Left lobe of liver (tissue), 2 donors: ENCODE data around the gene ANKRD22. TPM values are rescaled to one million over a fixed set of nuclear protein-coding genes. Genes with fewer than 3 reads are reported as not detected.

ENCODE experiments used
- ATAC-seq: fragments of 200-7000 bp; cut with Tn5 transposase; one replicate; pipeline ENCODE4 v1.9.1; 2020; ENCODE audit warnings: mild to moderate bottlenecking, moderate library complexity
- DNase-seq: peaks from one replicate; pipeline ENCODE4 v3.0.0-alpha.2; 2020; ENCODE audit warnings: low spot score
- total RNA-seq: library from RNA; stranded (reverse); gene quantifications from one replicate; pipeline ENCODE4 v1.2.1, GENCODE V29; 2021
- donor health status: DM: no; HTN: no; CAD: no; lungs with moderate emphysema.
- donor health status: DM: no; HTN: yes; CAD: no.

The ANKRD22 gene
- total RNA-seq, 1 donor from 2014 or later = not detected

GRCh38 chr10:88803641-88804040 is 48.0 kb downstream of the ANKRD22 start:
- ATAC-seq (no peak), DNase-seq (no peak)

GRCh38 chr10:88802523-88803285 is 48.9 kb downstream of the ANKRD22 start, which contains the start of gene LIPM:
Gene LIPM (plus strand): TSS chr10:88802730. CDS start chr10:88802897, 167 bp downstream.
- ATAC-seq = no peak

DNA sequence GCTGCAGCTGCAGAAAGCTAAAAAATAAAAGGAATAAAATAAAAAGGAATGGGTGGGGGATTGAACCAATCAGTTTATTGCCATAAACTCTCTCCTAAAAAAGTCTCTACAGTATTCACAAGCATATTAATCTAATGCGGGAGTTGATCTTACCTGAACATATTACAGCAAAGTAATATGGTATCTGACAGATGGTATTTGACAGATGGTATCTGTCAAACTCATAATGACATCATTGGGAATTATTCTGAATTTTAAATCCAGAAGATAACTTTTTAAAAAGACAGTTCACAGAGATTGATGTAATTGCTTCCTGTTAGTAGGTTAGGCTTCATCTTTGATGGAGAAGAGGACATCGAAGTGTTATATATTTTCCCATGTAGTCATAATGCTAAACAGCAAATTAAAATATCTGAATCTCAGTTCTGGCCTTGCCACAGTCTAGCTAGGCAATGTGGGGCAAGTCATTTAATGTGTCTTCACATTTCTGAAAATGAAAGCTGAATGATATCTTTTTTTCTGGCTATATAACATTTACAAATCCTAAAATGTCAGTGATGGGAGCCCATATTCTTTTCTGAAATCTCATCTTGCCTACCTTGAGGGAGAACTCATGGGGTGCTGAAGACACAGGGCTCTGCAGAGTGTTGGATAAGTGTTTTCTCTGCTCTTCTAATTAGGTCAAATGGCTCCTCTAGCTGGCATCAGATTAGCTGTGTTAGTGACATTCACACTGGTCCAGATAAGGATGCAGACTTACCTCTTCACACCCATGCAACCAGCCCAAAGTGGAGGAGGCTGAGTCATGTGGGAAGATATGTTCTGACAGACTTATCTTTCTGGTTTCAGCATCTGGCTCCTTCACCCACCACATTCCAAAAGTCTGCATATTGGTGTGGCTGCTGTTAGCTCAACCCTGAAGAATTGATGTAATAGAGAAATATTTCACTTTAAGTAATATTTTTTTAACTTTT is 51.2 kb downstream of the ANKRD22 start:
- ATAC-seq (no peak), DNase-seq (no peak)

More at GRCh38 chr10:88802523-88803285, 48.9 kb downstream of the ANKRD22 start, which contains the start of gene LIPM:
- DNase-seq = no peak

- no peak for ATAC-seq
Observed at GRCh38 chr10:88794731-88795130, 56.9 kb downstream of the ANKRD22 start.

GRCh38 chr10:88793712-88794299 is 57.8 kb downstream of the ANKRD22 start:
- ATAC-seq (no peak), DNase-seq (no peak)

More at GRCh38 chr10:88794731-88795130, 56.9 kb downstream of the ANKRD22 start:
- no peak for DNase-seq

DNA sequence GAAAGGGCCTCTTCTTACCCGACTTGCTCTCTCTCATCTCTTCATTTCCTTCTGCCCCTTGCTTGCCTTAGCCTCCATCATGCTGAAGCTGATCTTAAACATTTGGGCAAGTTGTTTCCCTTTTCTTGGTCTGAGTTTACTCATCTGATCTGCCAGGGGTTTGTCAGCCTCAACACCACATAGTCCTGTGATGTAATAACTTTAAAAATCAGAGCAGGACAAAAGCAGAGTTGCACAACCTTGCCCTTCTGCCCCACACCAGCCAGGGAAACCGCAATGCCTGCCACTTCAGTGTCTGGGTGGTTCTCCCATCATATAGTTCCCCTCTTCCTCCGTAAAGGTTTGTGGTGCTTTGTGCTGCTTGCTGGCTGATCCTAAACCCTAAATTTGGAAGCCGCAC is 59.0 kb downstream of the ANKRD22 start:
- DNase-seq (peak; percentile 68), ATAC-seq (peak; percentile 98)

DNA sequence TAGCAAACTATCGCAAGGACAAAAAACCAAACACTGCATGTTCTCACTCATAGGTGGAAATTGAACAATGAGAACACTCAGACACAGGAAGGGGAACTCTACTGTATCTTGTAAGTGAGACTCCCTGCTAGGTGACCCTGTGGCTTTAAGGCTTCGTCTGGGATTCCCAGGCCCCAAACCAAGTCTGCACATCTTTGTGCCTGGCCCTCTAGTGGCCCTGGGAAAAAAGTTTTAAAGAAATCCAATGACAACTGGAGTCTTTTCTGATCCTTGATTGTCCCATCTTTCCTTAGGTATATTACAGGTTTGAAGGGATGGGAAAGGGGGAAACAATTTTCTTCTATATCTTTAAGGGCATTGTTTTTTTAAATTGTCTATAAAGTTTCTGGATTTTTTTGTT is 59.7 kb downstream of the ANKRD22 start:
- ATAC-seq = peak; percentile 75
- DNase-seq = no peak

DNA sequence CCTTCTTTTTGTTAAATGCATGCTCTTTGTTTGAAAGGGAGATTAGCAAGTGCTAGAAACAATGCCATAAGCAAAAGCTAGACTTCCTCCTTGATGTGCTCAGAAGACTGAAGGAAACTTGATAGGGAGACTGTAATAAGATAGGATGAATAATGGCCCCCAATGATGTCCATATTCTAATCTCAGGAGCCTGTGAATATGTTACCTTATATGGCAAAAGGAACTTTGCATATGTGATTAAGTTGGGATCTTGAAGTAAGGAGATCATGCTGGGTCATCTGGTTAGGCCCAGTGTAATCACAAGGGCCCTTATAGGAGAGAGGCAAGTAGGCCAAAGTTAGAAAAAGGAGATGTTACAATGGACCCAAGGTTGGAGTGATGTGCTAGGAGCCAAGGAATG is 62.7 kb downstream of the ANKRD22 start:
- ATAC-seq (no peak), DNase-seq (no peak)

GRCh38 chr10:88787463-88787862 is 64.2 kb downstream of the ANKRD22 start:
- DNase-seq (no peak), ATAC-seq (no peak)

- ATAC-seq (no peak), DNase-seq (no peak)
Observed at GRCh38 chr10:88786032-88786770, 65.4 kb downstream of the ANKRD22 start.

DNA sequence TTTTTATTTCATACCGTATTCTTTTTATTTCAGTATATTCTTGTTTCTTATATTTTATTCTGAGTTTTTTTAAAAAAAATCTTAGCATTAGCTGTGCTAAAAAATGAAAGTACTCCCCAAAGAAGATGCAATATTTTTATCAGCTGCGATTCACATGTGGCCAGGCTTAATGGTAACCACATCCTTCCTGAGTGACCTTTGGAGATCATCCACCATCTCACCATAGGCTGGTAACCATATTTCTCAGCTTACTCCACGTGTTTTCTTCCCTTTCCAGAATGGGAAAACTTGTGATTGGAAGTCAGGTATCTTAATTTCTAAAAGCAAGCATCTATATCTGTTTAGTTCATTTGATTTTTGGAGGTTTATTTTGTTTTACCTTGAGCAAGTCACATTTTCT is 67.9 kb downstream of the ANKRD22 start:
- ATAC-seq = no peak
- DNase-seq = no peak

DNA sequence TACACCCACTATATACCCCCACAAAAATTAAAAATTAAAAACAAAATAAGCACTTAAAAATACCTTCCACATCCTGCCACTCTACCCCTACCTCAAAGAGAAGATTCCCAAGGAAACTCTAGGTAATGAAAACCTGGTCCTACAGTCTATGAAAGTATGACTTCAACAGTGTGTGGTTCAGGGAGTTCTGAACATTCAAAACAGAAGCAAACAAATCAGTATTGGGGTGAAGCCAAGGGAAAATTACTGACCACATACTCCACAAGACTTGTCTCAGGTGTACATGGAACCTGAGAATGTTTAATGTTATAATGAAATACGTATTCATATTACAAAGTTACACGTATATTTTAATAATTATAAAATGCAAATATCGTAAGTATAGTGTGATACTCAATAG is 69.4 kb downstream of the ANKRD22 start:
- ATAC-seq (no peak), DNase-seq (no peak)

DNA sequence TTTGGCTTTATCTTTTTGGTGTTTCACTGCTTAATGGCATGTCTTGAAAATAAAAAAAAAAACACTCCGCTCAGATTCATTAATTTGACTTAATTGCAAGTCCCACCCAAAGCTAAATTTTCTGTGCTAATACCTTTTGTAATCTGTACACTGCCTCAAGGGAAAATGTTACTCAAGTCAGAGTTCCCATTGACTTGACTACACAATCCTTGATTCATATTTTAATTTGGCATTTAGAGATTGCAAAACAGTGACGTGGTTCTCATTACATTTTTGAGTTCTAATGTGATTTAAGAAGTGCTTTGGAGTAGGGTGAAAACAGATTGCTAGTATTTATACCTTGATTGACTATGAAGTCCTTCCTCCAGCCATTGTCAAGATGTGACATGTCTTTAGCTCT is 70.4 kb downstream of the ANKRD22 start:
- DNase-seq = no peak
- no peak for ATAC-seq

Other genes with a start within 250 kb of the ANKRD22 start
- gene LIPF, start 187.4 kb downstream of the ANKRD22 start, total RNA-seq = not detected
- not detected for gene LIPK, start 145.6 kb downstream of the ANKRD22 start, total RNA-seq
- not detected for gene LIPN, start 91.8 kb downstream of the ANKRD22 start, total RNA-seq
- not detected for gene LIPM, start 49.1 kb downstream of the ANKRD22 start, total RNA-seq
- gene STAMBPL1, start 28.4 kb upstream of the ANKRD22 start, total RNA-seq = 1.8 TPM
- 17.0 TPM for gene ACTA2, start 100.9 kb upstream of the ANKRD22 start, total RNA-seq
- 13.0 TPM for gene FAS, start 139.0 kb upstream of the ANKRD22 start, total RNA-seq